NK-92 treated with Interleukin-12 subunit alpha and Interleukin-12 subunit beta, amount 100 ng/mL, for 24 hours (cell line): Measurements from ENCODE around the gene ANGEL2.
"Not testable (repeated sequence)": the region's sequence is repeated elsewhere in the genome, so short reads cannot be mapped to it uniquely, and the experiment has no call there.

Source experiments
- DNase-seq: peaks from one replicate; lab custom pipeline; 2025; lab: John Stamatoyannopoulos, UW

The ANGEL2 gene

GRCh38 chr1:213019450-213019849 is 3.8 kb upstream of the ANGEL2 start:
- DNase-seq, result no peak

GRCh38 chr1:213017447-213018273 is 2.0 kb upstream of the ANGEL2 start:
- DNase-seq, result no peak

- DNase-seq, result no peak
These were observed 1.0 kb downstream of the ANGEL2 start for GRCh38 chr1:213014642-213015041.

GRCh38 chr1:213008564-213008963 is 7.1 kb downstream of the ANGEL2 start:
- no peak for DNase-seq

GRCh38 chr1:213003256-213003655 is 12.4 kb downstream of the ANGEL2 start:
- DNase-seq, result no peak

- no peak for DNase-seq
These were observed 20.7 kb downstream of the ANGEL2 start for GRCh38 chr1:212994926-212995325.

- DNase-seq, result not testable (repeated sequence)
These were observed 21.7 kb downstream of the ANGEL2 start for GRCh38 chr1:212993960-212994359.

GRCh38 chr1:212990276-212990675 is 25.4 kb downstream of the ANGEL2 start:
- no peak for DNase-seq

GRCh38 chr1:212987702-212988322 is 27.9 kb downstream of the ANGEL2 start:
- DNase-seq, result no peak

GRCh38 chr1:212986551-212986950 is 29.1 kb downstream of the ANGEL2 start:
- DNase-seq, result no peak

GRCh38 chr1:212984522-212985291 is 31.0 kb downstream of the ANGEL2 start:
- DNase-seq, result no peak

GRCh38 chr1:212983482-212983881 is 32.2 kb downstream of the ANGEL2 start:
- no peak for DNase-seq

- no peak for DNase-seq
These were observed 33.1 kb downstream of the ANGEL2 start for GRCh38 chr1:212982430-212983152.

GRCh38 chr1:212981571-212982328 is 33.9 kb downstream of the ANGEL2 start:
- no peak for DNase-seq

GRCh38 chr1:212981025-212981495 is 34.6 kb downstream of the ANGEL2 start:
- no peak for DNase-seq

- no peak for DNase-seq
These were observed 35.4 kb downstream of the ANGEL2 start for GRCh38 chr1:212980123-212980785.

GRCh38 chr1:212979340-212980122 is 36.1 kb downstream of the ANGEL2 start:
- DNase-seq, result no peak

- DNase-seq, result no peak
These were observed 37.7 kb downstream of the ANGEL2 start for GRCh38 chr1:212977781-212978645.

GRCh38 chr1:212976586-212976985 is 39.1 kb downstream of the ANGEL2 start:
- no peak for DNase-seq
